Large intestine (tissue), 12 donors: ENCODE measurements around the gene FAM120A. TPM values are rescaled to one million over a fixed set of nuclear protein-coding genes. Genes with fewer than 3 reads are reported as not detected.

Experiments
- DNase-seq, 2 donors: peaks; one replicate each; pipeline versions ENCODE4 v3.0.0 to v3.0.0-alpha.2; 2013
- H3K27ac ChIP-seq: one replicate; pipeline ENCODE4 v1.5.1; 2013; ENCODE audit warnings: low read length
- H3K27me3 ChIP-seq: 2 replicates; pipeline ENCODE4 v1.6.1; 2013; ENCODE audit warnings: low read length; ENCODE audit not compliant: control insufficient read depth, insufficient read depth
- H3K36me3 ChIP-seq: 2 replicates; pipeline ENCODE4 v1.6.1; 2013; ENCODE audit warnings: low read length; ENCODE audit not compliant: control insufficient read depth, insufficient read depth
- H3K4me1 ChIP-seq: one replicate; pipeline ENCODE4 v1.6.1; 2013; ENCODE audit warnings: low read length; ENCODE audit not compliant: control insufficient read depth, insufficient read depth
- H3K4me3 ChIP-seq: one replicate; pipeline ENCODE4 v1.5.1; 2013; ENCODE audit warnings: low read length
- H3K9me3 ChIP-seq: one replicate; pipeline ENCODE4 v1.6.1; 2013; ENCODE audit warnings: mild to moderate bottlenecking, low read depth, low read length, moderate library complexity; ENCODE audit not compliant: control insufficient read depth
- WGBS: methylation state at CpG from one replicate; pipeline ENCODE4 v1.1.5; 2013; ENCODE audit warnings: low lambda C conversion rate; ENCODE audit not compliant: insufficient coverage; 5-methylcytosine and 5-hydroxymethylcytosine counted together
- long read RNA-seq, 11 donors: transcript quantifications; one replicate each; lab custom pipeline, GENCODE V29; 2026
- polyA plus RNA-seq: library from polyadenylated mRNA; unstranded; fragments of 120-200 nt; gene quantifications from one replicate; pipeline ENCODE4 v1.2.1, GENCODE V29; 2013

The FAM120A gene, protein sequence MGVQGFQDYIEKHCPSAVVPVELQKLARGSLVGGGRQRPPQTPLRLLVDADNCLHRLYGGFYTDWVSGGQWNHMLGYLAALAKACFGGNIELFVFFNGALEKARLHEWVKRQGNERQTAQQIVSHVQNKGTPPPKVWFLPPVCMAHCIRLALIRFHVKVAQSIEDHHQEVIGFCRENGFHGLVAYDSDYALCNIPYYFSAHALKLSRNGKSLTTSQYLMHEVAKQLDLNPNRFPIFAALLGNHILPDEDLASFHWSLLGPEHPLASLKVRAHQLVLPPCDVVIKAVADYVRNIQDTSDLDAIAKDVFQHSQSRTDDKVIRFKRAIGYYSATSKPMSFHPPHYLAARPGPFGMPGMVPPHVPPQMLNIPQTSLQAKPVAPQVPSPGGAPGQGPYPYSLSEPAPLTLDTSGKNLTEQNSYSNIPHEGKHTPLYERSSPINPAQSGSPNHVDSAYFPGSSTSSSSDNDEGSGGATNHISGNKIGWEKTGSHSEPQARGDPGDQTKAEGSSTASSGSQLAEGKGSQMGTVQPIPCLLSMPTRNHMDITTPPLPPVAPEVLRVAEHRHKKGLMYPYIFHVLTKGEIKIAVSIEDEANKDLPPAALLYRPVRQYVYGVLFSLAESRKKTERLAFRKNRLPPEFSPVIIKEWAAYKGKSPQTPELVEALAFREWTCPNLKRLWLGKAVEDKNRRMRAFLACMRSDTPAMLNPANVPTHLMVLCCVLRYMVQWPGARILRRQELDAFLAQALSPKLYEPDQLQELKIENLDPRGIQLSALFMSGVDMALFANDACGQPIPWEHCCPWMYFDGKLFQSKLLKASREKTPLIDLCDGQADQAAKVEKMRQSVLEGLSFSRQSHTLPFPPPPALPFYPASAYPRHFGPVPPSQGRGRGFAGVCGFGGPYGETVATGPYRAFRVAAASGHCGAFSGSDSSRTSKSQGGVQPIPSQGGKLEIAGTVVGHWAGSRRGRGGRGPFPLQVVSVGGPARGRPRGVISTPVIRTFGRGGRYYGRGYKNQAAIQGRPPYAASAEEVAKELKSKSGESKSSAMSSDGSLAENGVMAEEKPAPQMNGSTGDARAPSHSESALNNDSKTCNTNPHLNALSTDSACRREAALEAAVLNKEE
- 80.8 TPM for polyA plus RNA-seq
- long read RNA-seq, donor 1, full-length matches to known transcripts = 3 of 13 reads
- long read RNA-seq, donor 1, partial matches to known transcripts = 10 of 13 reads
- long read RNA-seq, donor 1, other reads (novel, unspliced or antisense) = 0 of 13 reads
- long read RNA-seq, donor 2, full-length matches to known transcripts = 8 of 44 reads
- long read RNA-seq, donor 2, partial matches to known transcripts = 36 of 44 reads
- long read RNA-seq, donor 2, other reads (novel, unspliced or antisense) = 0 of 44 reads
- long read RNA-seq, donor 3 = 0 reads
- long read RNA-seq, donor 4, full-length matches to known transcripts = 2 of 2 reads
- long read RNA-seq, donor 4, partial matches to known transcripts = 0 of 2 reads
- long read RNA-seq, donor 4, other reads (novel, unspliced or antisense) = 0 of 2 reads
- long read RNA-seq, donor 5, full-length matches to known transcripts = 2 of 16 reads
- long read RNA-seq, donor 5, partial matches to known transcripts = 14 of 16 reads
- long read RNA-seq, donor 5, other reads (novel, unspliced or antisense) = 0 of 16 reads
- long read RNA-seq, donor 6, full-length matches to known transcripts = 7 of 17 reads
- long read RNA-seq, donor 6, partial matches to known transcripts = 5 of 17 reads
- long read RNA-seq, donor 6, other reads (novel, unspliced or antisense) = 5 of 17 reads
- long read RNA-seq, donor 7, full-length matches to known transcripts = 1 of 7 reads
- long read RNA-seq, donor 7, partial matches to known transcripts = 6 of 7 reads
- long read RNA-seq, donor 7, other reads (novel, unspliced or antisense) = 0 of 7 reads
- long read RNA-seq, donor 8, full-length matches to known transcripts = 3 of 96 reads
- long read RNA-seq, donor 8, partial matches to known transcripts = 93 of 96 reads
- long read RNA-seq, donor 8, other reads (novel, unspliced or antisense) = 0 of 96 reads
- long read RNA-seq, donor 9, full-length matches to known transcripts = 5 of 62 reads
- long read RNA-seq, donor 9, partial matches to known transcripts = 57 of 62 reads
- long read RNA-seq, donor 9, other reads (novel, unspliced or antisense) = 0 of 62 reads
- long read RNA-seq, donor 10, full-length matches to known transcripts = 15 of 83 reads
- long read RNA-seq, donor 10, partial matches to known transcripts = 68 of 83 reads
- long read RNA-seq, donor 10, other reads (novel, unspliced or antisense) = 0 of 83 reads
- long read RNA-seq, donor 11, full-length matches to known transcripts = 5 of 14 reads
- long read RNA-seq, donor 11, partial matches to known transcripts = 9 of 14 reads
- long read RNA-seq, donor 11, other reads (novel, unspliced or antisense) = 0 of 14 reads

DNA sequence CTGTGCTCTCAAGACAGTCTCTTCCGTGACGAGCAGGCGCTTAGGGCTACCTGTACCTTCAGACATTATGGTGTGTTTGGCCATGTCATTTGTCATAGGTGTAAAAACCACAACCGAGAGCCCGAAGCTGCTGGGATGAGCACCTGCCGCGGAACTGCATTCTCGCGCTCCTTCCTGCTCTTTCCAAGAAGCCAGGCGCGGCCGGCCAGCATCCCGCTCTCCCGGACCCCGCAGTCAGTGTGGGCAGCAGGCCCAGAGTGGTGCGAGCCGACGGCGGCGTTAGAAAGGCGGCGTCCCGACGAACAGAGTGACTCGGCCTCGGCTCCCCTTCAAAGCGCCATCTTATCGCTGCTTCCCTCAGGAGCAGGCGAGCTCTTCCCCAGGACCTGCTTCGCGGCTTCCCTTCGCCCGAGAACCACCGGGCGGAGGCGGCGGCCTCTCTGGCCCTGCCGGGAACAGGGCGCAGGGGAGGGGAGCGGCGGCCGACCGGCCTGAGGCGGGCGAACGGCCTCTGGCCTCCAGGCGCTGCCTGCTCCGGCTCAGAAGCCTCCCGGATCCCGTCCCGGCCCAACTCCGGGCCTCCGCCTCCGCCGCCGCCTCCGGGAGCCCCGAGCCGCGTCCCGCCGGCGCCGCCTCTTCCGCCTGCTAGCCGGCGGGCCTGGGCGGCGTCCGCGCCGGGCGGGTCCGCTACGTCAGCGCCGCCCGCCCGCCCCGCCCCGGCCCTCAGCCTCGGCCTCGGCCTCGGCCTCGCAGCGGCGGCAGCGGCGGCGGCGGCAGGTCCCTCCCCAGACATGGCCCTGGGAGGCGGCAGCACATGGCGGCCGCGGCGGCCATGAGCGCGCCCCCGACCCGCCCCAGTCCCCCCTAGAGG lies at the start of gene FAM120A:
Gene FAM120A (plus strand): TSS at position 741 of the 871 bp plus-strand sequence. CDS start 231 bp downstream, outside the sequence.
- H3K27ac ChIP-seq = peak within 1 kb of the TSS; percentile 86
- peaks cover 13% of the 10 kb centered on the region for H3K4me1 ChIP-seq
- peak within 1 kb of the TSS; percentile 94 for H3K4me3 ChIP-seq
- H3K36me3 ChIP-seq = peaks cover 22% of the 10 kb centered on the region
- WGBS = no CpG with 5 or more reads among the region's 100 CpGs
- peak; percentile 79 to 92 for DNase-seq
- no peaks in the 10 kb centered on the region for H3K27me3 ChIP-seq
- no peaks in the 10 kb centered on the region for H3K9me3 ChIP-seq

DNA sequence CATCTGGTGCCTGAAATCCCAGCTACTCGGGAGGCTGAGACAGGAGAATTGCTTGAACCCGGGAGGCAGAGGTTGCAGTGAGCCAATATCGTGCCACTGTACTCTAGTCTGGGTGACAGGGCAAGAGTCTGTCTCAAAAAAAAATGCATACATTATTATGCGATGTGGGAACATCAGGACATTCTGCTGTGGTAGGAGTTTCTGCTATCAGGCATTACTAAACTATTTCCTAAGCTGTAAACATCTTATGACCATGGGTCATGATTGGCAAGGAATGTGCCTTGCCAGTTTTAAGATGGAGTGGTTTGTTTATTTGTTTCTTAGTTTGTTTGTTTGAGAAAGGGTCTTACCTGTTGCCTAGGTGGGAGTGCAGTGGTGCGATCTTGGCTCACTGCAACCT lies 45.1 kb upstream of the FAM120A start:
- no peak overlapping the region for H3K4me3 ChIP-seq
- WGBS = no CpG with 5 or more reads among the region's 5 CpGs
- no peak overlapping the region for H3K27ac ChIP-seq
- H3K27me3 ChIP-seq = peaks cover 2% of the 10 kb centered on the region
- no peaks in the 10 kb centered on the region for H3K36me3 ChIP-seq
- H3K4me1 ChIP-seq = no peaks in the 10 kb centered on the region
- H3K9me3 ChIP-seq = no peaks in the 10 kb centered on the region
- DNase-seq = no peak

DNA sequence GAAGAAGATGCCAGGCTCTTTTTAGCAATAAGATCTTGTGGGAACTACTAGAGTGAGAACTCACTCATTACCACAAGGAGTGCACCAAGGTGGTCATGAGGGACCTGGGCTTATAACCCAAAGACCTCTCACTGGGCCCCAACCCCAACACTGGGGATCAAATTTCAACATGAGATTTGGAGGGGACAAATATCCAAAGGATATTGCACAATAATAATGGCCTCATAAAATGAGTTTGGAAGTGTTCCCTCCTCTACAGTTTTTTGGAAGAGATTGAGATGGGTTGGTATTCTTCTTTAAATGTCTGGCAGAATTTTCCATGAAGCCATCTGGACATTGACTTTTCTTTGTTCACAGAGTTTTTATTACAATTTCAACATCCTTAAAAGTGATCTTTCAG lies 38.0 kb upstream of the FAM120A start:
- H3K4me1 ChIP-seq = no peaks in the 10 kb centered on the region
- DNase-seq = no peak
- H3K27me3 ChIP-seq = no peaks in the 10 kb centered on the region
- no peak overlapping the region for H3K4me3 ChIP-seq
- H3K9me3 ChIP-seq = peaks cover 9% of the 10 kb centered on the region
- H3K27ac ChIP-seq = no peak overlapping the region
- no peaks in the 10 kb centered on the region for H3K36me3 ChIP-seq

DNA sequence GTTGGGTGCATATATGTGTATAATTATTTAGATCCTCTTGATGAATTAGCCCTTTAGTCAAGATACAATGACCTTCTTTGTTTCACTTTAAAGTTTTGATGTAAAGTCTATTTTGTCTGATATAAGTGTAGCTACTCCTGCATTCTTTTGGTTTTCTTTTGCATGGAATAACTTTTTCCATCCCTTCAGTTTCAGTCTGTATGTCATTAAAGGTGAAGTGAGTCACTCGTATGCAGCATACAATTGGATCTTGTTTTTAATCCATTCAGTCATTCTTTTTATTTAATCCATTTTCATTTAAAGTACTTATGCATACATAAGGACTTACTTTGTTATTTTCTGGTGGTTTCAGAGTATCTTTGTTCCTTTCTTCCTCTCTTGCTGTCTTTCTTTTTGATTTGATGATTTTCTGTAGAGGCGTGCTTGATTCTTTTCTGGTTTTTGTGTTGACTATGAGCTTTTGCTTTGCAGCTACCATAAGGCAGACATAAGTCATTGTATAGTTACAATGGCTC lies 36.3 kb upstream of the FAM120A start:
- Histone ChIP-seq H3K36me3 (no peaks in the 10 kb centered on the region), H3K27me3 (no peaks in the 10 kb centered on the region), H3K4me1 (no peaks in the 10 kb centered on the region), H3K9me3 (peaks cover 21% of the 10 kb centered on the region), H3K4me3 (no peak overlapping the region), H3K27ac (no peak overlapping the region)
- WGBS = 92% methylated on average over 2 of the region's 2 CpGs
- no peak for DNase-seq

DNA sequence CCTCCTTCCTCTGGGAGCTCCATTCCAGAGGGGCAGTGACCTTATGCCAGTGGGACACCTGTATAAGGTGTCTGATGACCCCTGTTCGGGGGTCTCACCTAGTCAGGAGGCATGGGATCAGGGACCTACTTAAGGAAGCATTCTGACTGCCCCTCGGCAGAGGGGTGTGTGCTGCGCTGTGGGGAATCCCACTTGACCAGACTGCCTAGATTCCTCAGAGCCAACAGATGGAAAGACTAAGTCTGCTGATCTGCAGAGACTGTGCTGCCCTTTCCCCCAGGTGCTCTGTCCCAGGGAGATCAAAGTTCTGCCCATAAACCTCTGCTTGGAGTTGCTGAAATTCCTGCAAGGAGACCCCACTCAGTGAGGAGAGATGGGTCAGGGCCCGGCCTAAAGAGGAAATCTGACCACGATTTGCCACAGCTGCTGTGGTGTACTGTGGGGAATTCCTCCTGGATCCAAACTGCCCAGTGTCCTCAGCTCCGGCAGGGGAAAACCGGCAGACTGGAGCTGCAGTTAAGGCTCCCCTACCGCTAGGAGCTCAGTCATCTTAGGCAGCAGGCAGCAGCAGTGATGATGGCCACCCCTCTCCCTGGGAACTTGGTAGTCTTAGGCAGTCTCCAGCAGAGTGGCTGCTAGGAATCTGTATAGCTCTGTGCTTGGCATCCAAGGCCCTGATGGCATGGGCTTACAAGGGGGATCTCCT lies 34.8 kb upstream of the FAM120A start:
- DNase-seq = no peak
- Histone ChIP-seq H3K27me3 (no peaks in the 10 kb centered on the region), H3K4me1 (no peaks in the 10 kb centered on the region), H3K27ac (no peak overlapping the region), H3K9me3 (peaks cover 21% of the 10 kb centered on the region), H3K36me3 (no peaks in the 10 kb centered on the region), H3K4me3 (no peak overlapping the region)
- WGBS = no CpG with 5 or more reads among the region's 8 CpGs

DNA sequence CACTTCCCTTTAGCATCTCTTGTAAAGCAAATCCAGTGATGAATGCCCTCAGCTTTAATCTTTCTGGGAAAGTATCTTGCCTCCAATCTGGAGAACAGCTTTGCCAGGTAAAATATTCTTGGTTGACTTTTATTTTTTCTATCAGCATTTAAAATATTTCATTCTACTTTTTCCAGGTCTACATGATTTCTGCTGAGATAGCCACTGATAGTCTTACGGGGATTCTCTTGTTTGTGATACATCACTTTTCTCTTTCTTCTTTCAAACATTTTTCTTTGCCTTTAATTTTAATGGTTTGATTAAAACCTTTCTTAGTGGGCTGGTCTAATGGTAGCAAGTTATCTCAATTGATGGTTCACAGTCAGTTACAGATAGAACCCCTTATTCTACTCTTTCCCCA lies 33.9 kb upstream of the FAM120A start:
- H3K27me3 ChIP-seq = no peaks in the 10 kb centered on the region
- no peaks in the 10 kb centered on the region for H3K36me3 ChIP-seq
- H3K4me3 ChIP-seq = no peak overlapping the region
- peaks cover 21% of the 10 kb centered on the region for H3K9me3 ChIP-seq
- H3K4me1 ChIP-seq = no peaks in the 10 kb centered on the region
- 70% methylated on average over 1 of the region's 1 CpG for whole genome bisulfite sequencing
- no peak for DNase-seq
- H3K27ac ChIP-seq = no peak overlapping the region

DNA sequence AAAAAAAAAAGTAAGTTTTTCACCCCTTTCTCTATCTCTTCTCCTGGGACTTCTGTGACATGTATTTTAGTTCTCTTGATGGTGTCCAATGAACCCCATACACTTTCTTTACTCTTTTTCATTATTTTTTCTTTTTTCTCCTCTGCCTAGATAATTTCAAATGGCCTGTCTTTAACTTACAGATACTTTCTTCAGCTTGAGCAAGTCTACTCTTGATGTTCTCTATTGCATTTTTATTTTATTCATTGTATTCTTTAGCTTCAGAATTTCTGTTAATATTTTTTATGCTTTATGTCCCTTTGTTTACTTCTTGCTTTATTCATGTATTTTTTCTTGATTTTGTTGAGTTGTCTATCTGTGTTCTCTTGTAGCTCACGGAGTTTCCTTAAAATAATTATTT lies 32.5 kb upstream of the FAM120A start:
- Histone ChIP-seq H3K4me1 (no peaks in the 10 kb centered on the region), H3K36me3 (no peaks in the 10 kb centered on the region), H3K27me3 (no peaks in the 10 kb centered on the region), H3K27ac (no peak overlapping the region), H3K4me3 (no peak overlapping the region), H3K9me3 (peaks cover 21% of the 10 kb centered on the region)
- DNase-seq = no peak
- no CpG with 5 or more reads among the region's 1 CpG for WGBS
